OCI-LY3 (cell line): ENCODE data around the gene LPIN2.

ENCODE experiments used
- CTCF ChIP-seq: fragments of 200-600, 300-600 bp; sonication (generic); IDR thresholded peaks from 2 replicates; pipeline ENCODE4 v1.5.1; 2014; ENCODE audit warnings: antibody characterized with exemption, low read length, low read depth
- EZH2phosphoT487 ChIP-seq: fragments of 200-600 bp; shearing (Covaris generic); IDR thresholded peaks from 2 replicates; pipeline ENCODE4 v1.6.1; 2018; ENCODE audit warnings: antibody characterized with exemption, mixed run types, low read depth

- TF ChIP-seq CTCF (no peak), EZH2phosphoT487 (no peak)
These were observed 19.7 kb downstream of the LPIN2 start for GRCh38 chr18:2992995-2993877.
